Renal cortical epithelial cell (primary cell): ENCODE results near the gene SUSD4. TPM values are rescaled to one million over a fixed set of nuclear protein-coding genes. Genes with fewer than 3 reads are reported as not detected.

Experiments
- DNase-seq: peaks from one replicate; pipeline ENCODE4 v3.0.0-alpha.2; 2011; ENCODE audit warnings: low read depth
- total RNA-seq: library from RNA; depleted of rRNA; stranded (reverse); fragments of >200 nt; gene quantifications from 2 replicates; pipeline ENCODE4 v1.2.3, GENCODE V29; 2014

Gene SUSD4
- total RNA-seq, 1 donor from 2014 or later, result 33.0 TPM

DNA sequence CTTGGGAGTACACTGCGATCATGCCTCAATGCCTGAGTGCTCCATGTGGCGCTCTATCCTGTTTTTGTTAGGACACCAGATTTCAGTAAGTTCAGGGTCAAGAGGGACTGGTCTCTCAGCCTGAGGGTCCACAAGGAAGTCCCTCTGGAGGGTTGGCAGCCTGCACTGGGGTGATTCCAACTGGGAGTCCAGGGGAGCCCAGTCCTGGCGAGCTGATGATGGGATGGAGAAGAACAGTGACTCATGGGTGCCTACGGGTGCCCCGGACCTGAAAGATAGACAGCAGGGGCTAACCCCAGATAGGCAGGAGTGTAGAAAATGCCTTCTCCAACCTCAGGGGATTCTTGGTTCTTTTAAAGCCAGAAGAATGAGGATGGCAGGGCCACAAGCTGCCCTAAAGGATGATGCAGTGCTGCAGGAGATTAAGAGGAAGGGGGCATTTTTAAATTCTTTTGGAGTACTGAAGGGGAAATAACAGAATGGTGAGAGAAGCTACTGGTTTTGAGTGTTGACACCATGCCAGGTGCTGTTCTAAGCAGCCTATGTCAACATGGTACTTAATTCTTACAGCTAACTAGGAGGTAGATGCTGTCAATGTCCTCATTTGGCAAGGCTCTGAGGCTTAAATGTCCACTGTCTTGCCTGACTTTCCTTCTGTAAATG lies 152.5 kb downstream of the SUSD4 start:
- no peak for DNase-seq

- no peak for DNase-seq
Observed at GRCh38 chr1:223210788-223211120, 153.2 kb downstream of the SUSD4 start.

DNA sequence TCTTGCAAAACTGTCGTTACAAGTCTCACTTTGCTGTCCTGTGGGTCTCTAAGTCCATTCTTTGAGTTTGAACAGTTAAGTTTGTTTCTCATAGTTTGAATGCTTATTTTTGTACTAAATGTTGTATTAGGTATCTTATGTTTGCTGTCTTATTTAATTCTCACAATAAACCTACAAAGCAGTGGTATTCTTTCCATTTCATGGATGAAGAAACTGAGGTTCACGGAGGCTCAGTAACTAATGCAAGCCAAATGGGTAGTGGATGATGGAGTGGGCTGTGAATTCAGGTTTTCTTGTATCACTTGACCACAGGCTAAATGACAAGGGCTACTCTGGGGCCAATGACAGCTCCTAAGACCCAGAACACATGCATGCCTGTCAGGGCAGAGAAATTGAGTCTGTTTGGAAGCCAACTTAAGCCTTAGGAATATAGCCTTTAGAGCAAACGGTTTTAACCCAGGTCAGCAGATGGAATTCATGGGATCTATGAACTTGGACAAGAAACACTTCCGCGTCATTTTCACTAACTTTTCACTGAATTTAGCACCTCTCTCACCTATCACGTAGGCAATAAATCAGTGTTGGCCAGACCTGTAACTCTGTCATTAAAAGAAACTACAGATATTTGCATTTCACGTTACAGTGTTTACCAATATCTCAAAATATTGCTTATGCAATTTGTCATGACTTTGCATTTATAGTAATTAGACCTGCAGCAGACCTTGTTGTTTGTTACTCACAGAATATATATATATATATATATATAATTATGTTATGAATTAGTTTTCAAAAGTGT lies 153.8 kb downstream of the SUSD4 start:
- no peak for DNase-seq

- no peak for DNase-seq
Observed at GRCh38 chr1:223209293-223209898, 154.6 kb downstream of the SUSD4 start.

GRCh38 chr1:223208164-223209076 lies 155.6 kb downstream of the SUSD4 start:
- DNase-seq, result peak; percentile 82

DNA sequence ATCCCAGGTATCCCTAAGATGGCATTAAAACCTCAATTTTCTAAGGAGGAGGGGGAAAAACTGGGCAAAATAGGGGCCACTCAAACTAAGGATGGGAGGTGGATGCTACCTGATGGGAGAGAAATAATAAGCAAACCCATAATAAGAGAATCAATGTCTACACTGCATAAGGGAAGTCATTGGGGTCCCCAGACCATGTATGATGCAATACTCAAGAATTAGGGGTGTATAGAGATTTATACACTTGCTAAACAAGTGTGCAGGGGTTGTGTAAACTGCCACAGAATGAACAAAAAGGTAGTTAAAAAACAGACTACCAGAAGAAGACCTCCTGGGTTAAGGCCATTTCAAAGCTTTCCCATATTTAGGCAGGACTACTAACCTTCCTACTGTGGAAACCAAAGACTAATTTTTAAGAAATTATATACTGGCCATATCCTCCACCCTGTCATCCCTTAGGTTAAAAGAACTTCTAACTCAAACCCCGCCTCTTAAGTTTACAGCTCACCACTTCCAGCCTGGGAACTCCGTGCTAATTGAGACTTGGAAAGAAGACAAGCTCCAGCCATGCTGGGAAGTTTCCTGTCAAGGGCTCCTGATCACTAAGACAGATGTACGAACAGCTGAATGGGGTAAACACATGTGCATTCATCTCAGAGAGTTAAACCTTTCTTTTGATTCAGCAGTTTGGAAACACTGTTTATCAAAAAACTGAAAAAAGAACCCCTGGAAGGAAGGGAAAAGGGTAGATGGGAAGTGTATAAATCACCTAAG lies 156.5 kb downstream of the SUSD4 start:
- DNase-seq, result peak; percentile 71

GRCh38 chr1:223204424-223204823 lies 159.6 kb downstream of the SUSD4 start:
- no peak for DNase-seq

- DNase-seq, result no peak
Observed at GRCh38 chr1:223203694-223204093, 160.3 kb downstream of the SUSD4 start.

- no peak for DNase-seq
Observed at GRCh38 chr1:223203034-223203408, 161.0 kb downstream of the SUSD4 start.

DNA sequence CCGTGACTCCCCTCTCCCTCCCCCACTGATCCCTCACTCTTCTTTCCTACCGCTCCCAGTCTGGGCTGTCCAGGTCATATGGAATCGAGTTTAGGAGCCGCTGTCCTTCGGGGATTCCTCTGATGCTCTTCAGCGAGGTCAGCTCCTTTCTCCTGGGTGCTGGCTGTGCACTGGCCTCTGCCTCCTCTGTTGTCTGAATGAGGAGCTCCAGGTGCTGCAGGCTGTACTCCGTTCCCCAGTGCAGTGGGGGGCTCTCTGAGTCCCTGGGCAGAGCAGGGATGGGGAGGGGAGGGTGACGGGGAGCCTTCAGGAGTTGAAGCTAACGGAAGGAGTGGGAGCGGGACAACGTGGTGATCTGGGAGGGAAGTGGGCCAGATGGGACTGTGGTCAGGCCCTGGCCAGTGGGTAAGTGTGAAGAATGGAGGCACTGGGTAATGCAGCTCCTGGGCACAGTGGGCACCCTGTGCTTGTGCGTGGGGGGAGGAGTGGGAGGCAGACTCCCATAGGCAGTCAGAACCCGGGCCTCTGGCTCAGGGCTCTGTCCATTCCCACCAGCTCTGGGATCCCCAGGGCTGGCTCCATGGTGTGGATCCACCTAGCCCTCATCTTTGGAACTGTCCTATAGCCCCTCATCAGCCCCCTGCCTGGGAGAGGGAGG lies 161.5 kb downstream of the SUSD4 start:
- DNase-seq, result no peak

GRCh38 chr1:223201967-223202366 lies 162.0 kb downstream of the SUSD4 start:
- peak; percentile 31 for DNase-seq

GRCh38 chr1:223200903-223201302 lies 163.1 kb downstream of the SUSD4 start:
- no peak for DNase-seq

DNA sequence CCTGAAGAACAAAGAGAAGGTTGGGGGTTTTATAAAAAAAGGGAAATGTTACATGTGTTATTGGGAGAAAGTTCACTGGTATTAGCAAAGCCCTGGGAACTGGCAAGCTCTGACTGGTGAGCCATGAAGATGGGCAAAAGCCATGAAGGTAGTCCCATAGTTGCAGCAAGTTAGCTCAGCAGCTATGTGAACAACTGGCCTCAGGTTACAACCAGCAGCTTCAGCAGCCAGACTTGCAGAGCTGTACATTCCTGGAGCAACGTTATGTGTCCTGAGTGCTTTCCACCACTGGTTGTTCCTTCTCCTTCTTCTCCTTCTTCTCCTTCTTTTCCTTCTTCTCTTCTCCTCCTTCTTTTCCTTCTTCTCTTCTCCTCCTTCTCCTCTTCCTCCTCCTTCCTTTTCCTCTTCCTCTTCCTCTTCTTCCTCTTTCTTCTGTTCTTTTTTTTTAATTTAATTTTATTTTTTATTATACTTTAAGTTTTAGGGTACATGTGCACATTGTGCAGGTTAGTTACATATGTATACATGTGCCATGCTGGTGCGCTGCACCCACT lies 164.8 kb downstream of the SUSD4 start:
- peak; percentile 48 for DNase-seq

GRCh38 chr1:223198628-223198965 lies 165.4 kb downstream of the SUSD4 start:
- DNase-seq, result no peak

- no peak for DNase-seq
Observed at GRCh38 chr1:223197923-223198627, 165.9 kb downstream of the SUSD4 start.

DNA sequence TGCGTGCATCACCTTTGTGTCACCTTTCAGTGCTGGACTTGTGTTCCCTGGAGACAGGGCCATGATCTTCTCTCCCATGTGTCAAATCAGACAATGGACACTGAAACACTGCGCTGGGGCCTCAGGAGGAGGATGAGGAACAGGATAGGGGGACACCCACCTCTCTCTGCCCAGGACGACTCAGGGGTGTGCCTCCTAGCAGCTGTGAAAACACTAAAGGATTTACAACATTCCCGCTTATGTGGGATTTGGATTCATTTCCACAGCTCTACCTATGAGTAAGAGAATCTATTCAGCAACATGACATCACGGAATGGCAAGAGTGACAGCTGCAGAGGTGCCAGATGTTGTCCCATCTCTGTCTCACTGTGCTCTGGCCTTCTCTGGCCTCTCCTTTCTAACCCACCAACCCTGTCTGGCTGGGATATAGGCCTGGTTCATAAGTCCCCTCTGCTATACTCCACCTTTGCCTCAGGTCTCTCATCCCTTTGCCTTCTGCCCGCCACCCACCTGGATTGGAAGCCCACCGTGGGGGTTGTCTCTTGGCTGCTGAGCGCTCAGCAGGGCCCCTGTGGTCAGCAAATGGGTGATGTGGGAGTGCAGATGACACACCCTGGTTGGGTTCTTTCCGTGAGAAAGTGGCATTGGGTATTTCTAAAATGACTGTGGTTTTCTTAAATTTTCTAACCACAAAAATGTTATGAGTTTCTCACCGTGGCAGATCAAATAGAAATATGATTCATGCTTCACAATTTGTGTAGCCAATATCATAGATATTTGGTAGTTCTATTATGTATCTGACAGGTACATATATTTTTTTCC lies 173.9 kb downstream of the SUSD4 start:
- no peak for DNase-seq

GRCh38 chr1:223189525-223189902 lies 174.5 kb downstream of the SUSD4 start:
- no peak for DNase-seq

DNA sequence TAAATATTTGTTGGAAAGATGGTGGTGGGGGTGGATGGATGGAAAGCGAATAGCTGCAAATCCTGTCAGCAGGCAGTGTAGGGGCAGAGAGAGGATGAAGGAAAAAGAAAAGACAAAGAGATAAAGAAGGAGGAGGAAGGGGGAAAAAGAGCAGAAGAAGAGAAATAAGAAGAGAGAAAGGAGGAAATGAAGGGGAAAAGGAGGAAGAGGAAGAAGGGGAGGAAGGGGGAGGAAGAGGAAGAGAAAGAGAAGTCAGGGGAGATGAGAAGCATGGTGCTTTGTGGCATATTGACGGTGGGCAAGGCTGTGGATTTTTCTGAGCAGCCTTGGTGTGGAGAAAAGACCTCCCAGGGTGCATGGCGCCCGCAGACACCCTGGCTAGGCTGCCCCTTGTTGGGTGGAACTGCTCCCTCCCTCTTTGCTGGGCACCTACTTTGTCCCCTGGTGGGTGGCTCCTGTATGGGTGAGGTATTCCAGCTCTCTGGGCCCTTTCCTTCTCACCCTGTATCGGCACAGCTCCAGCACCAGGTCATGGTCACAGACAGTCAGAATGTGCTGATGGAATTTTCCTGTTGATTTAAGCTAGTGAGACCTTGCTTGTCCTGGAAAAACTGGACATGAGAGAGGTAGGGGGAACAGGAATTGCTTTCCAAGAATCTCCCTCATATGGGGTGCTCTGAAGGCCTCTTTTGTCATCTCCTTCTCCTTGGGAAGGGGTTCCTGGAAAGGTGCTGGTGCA lies 175.2 kb downstream of the SUSD4 start:
- DNase-seq, result no peak
